Prostate gland (tissue), 2 donors: ENCODE measurements around the gene ARHGAP24. TPM values are rescaled to one million over a fixed set of nuclear protein-coding genes. Genes with fewer than 3 reads are reported as not detected.

ENCODE experiments used
- DNase-seq: peaks from one replicate; pipeline ENCODE4 v3.0.0-alpha.2; 2019; ENCODE audit warnings: low spot score
- H3K27ac ChIP-seq, 2 donors: fragments of 200-600 bp; sonication (generic); 2 replicates each; pipeline ENCODE4 v1.5.1; 2017 to 2019
- H3K27me3 ChIP-seq: fragments of 200-600 bp; sonication (generic); replicated peaks from 2 replicates; pipeline ENCODE4 v1.5.1; 2019; ENCODE audit not compliant: insufficient read depth
- H3K36me3 ChIP-seq, 2 donors: fragments of 200-600 bp; sonication (generic); 1 replicate in 1 of 2; 2 replicates in 1 of 2; pipeline versions ENCODE4 v1.5.1 to v1.8.1; 2017 to 2019
- H3K4me1 ChIP-seq: fragments of 200-600 bp; sonication (generic); replicated peaks from 2 replicates; pipeline ENCODE4 v1.5.1; 2019
- H3K4me3 ChIP-seq, 2 donors: fragments of 200-600 bp; sonication (generic); 2 replicates each; pipeline ENCODE4 v1.5.1; 2017 to 2019
- H3K9me3 ChIP-seq: fragments of 200-600 bp; sonication (generic); 2 replicates; pipeline ENCODE4 v1.5.1; 2017
- POLR2A ChIP-seq: fragments of 450-650 bp; IDR thresholded peaks from one replicate; pipeline ENCODE4 v1.6.1; 2016; ENCODE audit warnings: antibody characterized with exemption, mild to moderate bottlenecking
- POLR2AphosphoS5 ChIP-seq: sonication (generic); formaldehyde crosslinking; IDR thresholded peaks from one replicate; pipeline ENCODE4 v1.6.1; 2017; ENCODE audit warnings: antibody characterized with exemption
- WGBS: methylation state at CpG from one replicate; pipeline ENCODE4 v1.1.5; 2018; 5-methylcytosine and 5-hydroxymethylcytosine counted together
- intact Hi-C: fragments of 100-400 bp; cut with DNase I; formaldehyde crosslinking; loops from one replicate; pipeline ENCODE4 v1.14.2; 2022
- total RNA-seq, 2 donors: library from RNA; depleted of rRNA; stranded (reverse); fragments of >200 nt; gene quantifications; one replicate each; pipeline ENCODE4 v1.1.0, GENCODE V29; 2016
- TF ChIP-seq, protein P1 (sequence below), 4 experiments: fragments of 200-600 bp in 2 of 4; fragments of 450-650 bp in 2 of 4; sonication (generic) in 2 of 4; IDR thresholded peaks; 1 replicate in 3 of 4; 2 replicates in 1 of 4; pipeline ENCODE4 v1.5.1; 2016 to 2019; ENCODE audit warnings: antibody characterized with exemption in 4 of 4, mild to moderate bottlenecking in 2 of 4, moderate library complexity in 2 of 4

ARHGAP24 gene
- total RNA-seq, 2 donors from 2014 or later: 6.7 to 7.4 TPM

DNA sequence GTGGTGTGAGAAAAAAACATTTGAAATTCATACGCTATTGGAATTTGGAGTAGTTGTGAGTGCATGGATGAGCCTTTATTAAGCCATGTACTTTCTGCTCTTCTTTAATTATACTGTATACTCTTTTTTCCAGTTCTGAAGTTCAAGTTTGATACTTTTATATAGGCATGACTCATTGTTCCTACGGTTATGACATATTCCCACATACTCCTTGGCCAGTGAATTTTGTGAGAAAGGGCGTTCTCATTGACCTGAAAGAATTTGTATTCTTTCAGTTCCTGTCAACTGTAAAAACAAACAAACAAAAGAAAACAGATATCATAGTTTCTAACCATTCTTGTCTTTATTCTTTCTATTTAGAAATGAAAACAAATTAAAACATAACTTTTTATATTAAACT lies 477.6 kb downstream of the ARHGAP24 start:
- Histone ChIP-seq H3K36me3 (no peaks in the 10 kb centered on the region), H3K4me3 (no peak overlapping the region), H3K9me3 (no peaks in the 10 kb centered on the region), H3K27ac (no peak overlapping the region), H3K4me1 (no peaks in the 10 kb centered on the region), H3K27me3 (no peaks in the 10 kb centered on the region)
- 66% methylated on average over 3 of the region's 3 CpGs for WGBS
- DNase-seq: no peak
- TF ChIP-seq, protein P1, sequence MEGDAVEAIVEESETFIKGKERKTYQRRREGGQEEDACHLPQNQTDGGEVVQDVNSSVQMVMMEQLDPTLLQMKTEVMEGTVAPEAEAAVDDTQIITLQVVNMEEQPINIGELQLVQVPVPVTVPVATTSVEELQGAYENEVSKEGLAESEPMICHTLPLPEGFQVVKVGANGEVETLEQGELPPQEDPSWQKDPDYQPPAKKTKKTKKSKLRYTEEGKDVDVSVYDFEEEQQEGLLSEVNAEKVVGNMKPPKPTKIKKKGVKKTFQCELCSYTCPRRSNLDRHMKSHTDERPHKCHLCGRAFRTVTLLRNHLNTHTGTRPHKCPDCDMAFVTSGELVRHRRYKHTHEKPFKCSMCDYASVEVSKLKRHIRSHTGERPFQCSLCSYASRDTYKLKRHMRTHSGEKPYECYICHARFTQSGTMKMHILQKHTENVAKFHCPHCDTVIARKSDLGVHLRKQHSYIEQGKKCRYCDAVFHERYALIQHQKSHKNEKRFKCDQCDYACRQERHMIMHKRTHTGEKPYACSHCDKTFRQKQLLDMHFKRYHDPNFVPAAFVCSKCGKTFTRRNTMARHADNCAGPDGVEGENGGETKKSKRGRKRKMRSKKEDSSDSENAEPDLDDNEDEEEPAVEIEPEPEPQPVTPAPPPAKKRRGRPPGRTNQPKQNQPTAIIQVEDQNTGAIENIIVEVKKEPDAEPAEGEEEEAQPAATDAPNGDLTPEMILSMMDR (IDR thresholded peaks at IDR 0.05): no peak
- TF ChIP-seq POLR2AphosphoS5 (no peak), POLR2A (no peak)
- intact Hi-C loops: no loop called here

DNA sequence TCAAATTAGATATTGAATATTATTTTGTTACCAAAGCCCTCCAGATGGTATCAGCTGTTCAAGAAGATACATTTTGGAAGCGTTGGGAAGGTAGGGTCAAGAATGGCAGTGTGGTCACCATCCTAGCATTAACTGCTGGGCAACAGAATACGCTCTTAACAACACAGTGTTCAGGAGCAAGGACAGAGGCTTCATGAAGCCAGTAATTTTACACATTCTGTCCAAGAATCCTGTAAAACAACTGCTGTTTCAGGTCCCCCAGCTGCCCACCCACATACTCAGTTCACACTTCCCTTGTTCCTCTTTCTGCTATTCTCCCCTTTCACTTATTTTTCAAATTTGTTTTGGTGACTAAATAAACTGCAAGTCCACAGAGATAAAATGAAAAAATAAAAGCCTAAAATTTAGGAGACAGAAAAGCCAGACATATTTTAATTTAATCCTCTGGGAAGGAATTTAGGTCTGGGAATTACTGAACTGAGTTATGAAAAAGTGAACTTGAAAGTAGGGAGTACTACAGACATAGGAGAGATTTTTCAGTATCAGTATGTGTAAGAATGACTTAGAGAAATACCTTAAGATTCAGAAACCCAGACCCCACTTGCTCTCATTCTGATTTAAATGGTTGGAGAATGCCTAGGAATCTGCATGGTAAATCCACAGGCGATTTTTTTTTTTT lies 478.2 kb downstream of the ARHGAP24 start:
- intact Hi-C loops: no loop called here
- no peak for DNase-seq
- Histone ChIP-seq H3K27me3 (no peaks in the 10 kb centered on the region), H3K36me3 (no peaks in the 10 kb centered on the region), H3K27ac (no peak overlapping the region), H3K4me3 (no peak overlapping the region), H3K9me3 (no peaks in the 10 kb centered on the region), H3K4me1 (no peaks in the 10 kb centered on the region)
- TF ChIP-seq, protein P1 (IDR thresholded peaks at IDR 0.05): no peak
- TF ChIP-seq POLR2AphosphoS5 (no peak), POLR2A (no peak)
- WGBS: 68% methylated on average over 3 of the region's 3 CpGs

DNA sequence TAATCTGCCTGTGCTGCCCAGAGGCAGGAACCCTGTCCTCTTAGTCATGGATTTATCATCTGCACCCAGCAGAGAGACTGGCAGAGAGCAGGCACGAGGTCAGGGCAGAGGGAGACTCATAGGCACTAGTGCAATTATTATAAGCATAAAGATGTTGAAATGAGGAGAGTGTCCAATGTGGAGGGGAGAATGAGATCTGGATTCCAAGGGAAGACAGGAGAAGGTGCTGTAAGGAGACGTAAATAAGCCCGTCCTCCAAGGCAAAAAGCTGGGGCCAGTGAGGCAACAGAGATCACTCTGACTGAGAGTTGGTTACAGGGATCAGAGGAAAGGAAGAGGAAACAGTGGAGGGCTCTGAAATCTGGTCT lies 478.7 kb downstream of the ARHGAP24 start:
- TF ChIP-seq POLR2A: no peak
- no peak for TF ChIP-seq POLR2AphosphoS5
- TF ChIP-seq, protein P1 (IDR thresholded peaks at IDR 0.05): no peak
- Histone ChIP-seq H3K4me3 (no peak overlapping the region), H3K36me3 (no peaks in the 10 kb centered on the region), H3K4me1 (no peaks in the 10 kb centered on the region), H3K9me3 (no peaks in the 10 kb centered on the region), H3K27ac (no peak overlapping the region), H3K27me3 (no peaks in the 10 kb centered on the region)
- intact Hi-C loops: no loop called here
- no peak for DNase-seq
- WGBS: 88% methylated on average over 3 of the region's 3 CpGs

DNA sequence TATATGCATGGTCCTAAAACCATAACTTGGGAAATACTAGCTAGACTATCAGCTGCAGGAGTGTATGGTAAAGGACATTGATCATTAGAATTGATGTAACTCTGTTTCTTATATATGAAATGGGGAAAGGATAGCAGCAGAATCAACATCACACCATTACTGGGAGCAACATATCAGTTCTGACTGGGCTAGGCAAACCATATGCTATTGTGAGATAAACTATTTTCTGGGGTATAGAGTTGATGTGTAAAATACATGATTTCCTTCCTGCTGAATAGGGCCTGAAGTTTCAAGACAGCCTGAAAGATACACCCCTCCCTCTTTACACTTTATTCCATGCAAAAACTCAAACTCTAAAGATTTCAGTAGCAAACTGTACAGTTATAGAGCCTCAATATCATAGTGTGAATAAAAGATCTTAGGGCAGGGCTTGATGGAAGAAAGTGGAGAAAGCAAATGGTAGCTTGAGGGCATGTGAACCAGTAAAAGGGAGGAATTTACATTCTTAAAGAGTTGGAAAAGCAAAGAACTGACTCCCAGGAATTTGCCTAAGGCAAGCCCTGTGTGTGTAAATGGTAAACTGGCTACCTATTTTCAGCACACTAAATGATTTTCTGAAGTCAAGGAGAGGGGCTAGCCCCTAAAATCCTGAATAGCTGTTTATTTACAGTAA lies 480.8 kb downstream of the ARHGAP24 start:
- no peak for DNase-seq

More for the DNA sequence above, 480.8 kb downstream of the ARHGAP24 start:
- H3K27me3 ChIP-seq: no peaks in the 10 kb centered on the region
- no peak overlapping the region for H3K27ac ChIP-seq
- H3K4me3 ChIP-seq: no peak overlapping the region
- H3K36me3 ChIP-seq: no peaks in the 10 kb centered on the region
- no peaks in the 10 kb centered on the region for H3K4me1 ChIP-seq
- H3K9me3 ChIP-seq: no peaks in the 10 kb centered on the region
- intact Hi-C loops: no loop called here
- TF ChIP-seq POLR2AphosphoS5 (no peak), POLR2A (no peak)
- TF ChIP-seq, protein P1 (IDR thresholded peaks at IDR 0.05): no peak
